ENCODE data around the gene PACRG. TPM values are rescaled to one million over a fixed set of nuclear protein-coding genes. Genes with fewer than 3 reads are reported as not detected.

Gene PACRG
- total and polyA plus RNA-seq, 2 of the 13 experiments (the other 11 are each of a cell fraction or from before 2014, with no cell fraction given), result 0.13 TPM; not detected in 1

- ChIA-PET POLR2A (no interaction called here), CTCF (ENCODE audit: low intra/inter-chr PET ratio, low total read pairs) (no interaction called here)
- Histone ChIP-seq H3K4me2 (ENCODE audit: low read depth, low read length) (no peak overlapping the region), H3K9me3 (ENCODE audit: low read length) (no peaks in the 10 kb centered on the region), H4K20me1 (ENCODE audit: insufficient read depth, low read length) (no peaks in the 10 kb centered on the region), H3K36me3 (replicated peaks in 1 of 2; ENCODE audit: control insufficient read depth in 1 of 2, insufficient read depth in 2 of 2, low read length in 2 of 2) (no peaks in the 10 kb centered on the region), H3K4me3 (replicated peaks in 1 of 3; ENCODE audit: insufficient read depth in 1 of 3, low read depth in 2 of 3, low read length in 3 of 3) (no peak overlapping the region), H2AFZ (ENCODE audit: low read length) (no peak overlapping the region), H3K27me3 (ENCODE audit: control insufficient read depth in 1 of 2, insufficient read depth in 2 of 2, low read length in 2 of 2) (no peaks in the 10 kb centered on the region), H3K4me1 (ENCODE audit: insufficient read depth, low read length) (no peaks in the 10 kb centered on the region), H3K9ac (ENCODE audit: insufficient read depth, low read depth, low read length) (no peak overlapping the region), H3K79me2 (ENCODE audit: insufficient read depth, low read length) (no peaks in the 10 kb centered on the region), H3K27ac (ENCODE audit: extremely low read length, insufficient read depth, low read length) (no peak overlapping the region)
- DNase-seq (ENCODE audit: low spot score) (no peak), FAIRE-seq (no peak), ATAC-seq (no peak)
- TF ChIP-seq SMAD1 (CRISPR knock-in tag; IDR thresholded peaks at IDR 0.05; ENCODE audit: borderline replicate concordance, low read depth), result no peak
- TF ChIP-seq NFYC (CRISPR knock-in tag; IDR thresholded peaks at IDR 0.05), result no peak
- no peak for TF ChIP-seq HMGXB4 (CRISPR knock-in tag; IDR thresholded peaks at IDR 0.05; ENCODE audit: borderline replicate concordance in 1 of 2, low read depth in 1 of 2)
- TF ChIP-seq ZNF225 (CRISPR knock-in tag; IDR thresholded peaks at IDR 0.05), result no peak
- TF ChIP-seq ZFP36 (IDR thresholded peaks at IDR 0.05; ENCODE audit: borderline replicate concordance, low read depth, low read length, partially characterized antibody), result no peak
- TF ChIP-seq ZNF710 (CRISPR knock-in tag; IDR thresholded peaks at IDR 0.05; ENCODE audit: borderline replicate concordance), result no peak
- TF ChIP-seq KIAA2018 (CRISPR knock-in tag; IDR thresholded peaks at IDR 0.05; ENCODE audit: borderline replicate concordance), result no peak
- no peak for TF ChIP-seq ZSCAN29 (CRISPR knock-in tag; conservative IDR thresholded peaks at IDR 0.05)
- BruUV-seq (replicated peaks), result no TSS peak
- in situ Hi-C loops (cut with HindIII; ENCODE audit: extremely low pct_ligation_motif_present, low pct_unique_long_range_greater_than_20kb), result no loop called here
- intact Hi-C loops (cut with micrococcal nuclease; ENCODE audit: unreplicated experiment), result no loop called here
- WGBS (ENCODE audit: low lambda C conversion rate), result 42% methylated on average over 13 of the region's 13 CpGs
Observed at GRCh38 chr6:162713974-162714780, 13.6 kb upstream of the PACRG start.
